HepG2 (cell line): ENCODE data around the gene TALDO1. TPM values are rescaled to one million over a fixed set of nuclear protein-coding genes. Genes with fewer than 3 reads are reported as not detected.

Source experiments
- ARHGAP35 ChIP-seq: sonication (generic); formaldehyde crosslinking; IDR thresholded peaks from 2 replicates; pipeline ENCODE4 v1.9.0; 2022; ENCODE audit warnings: mild to moderate bottlenecking, inconsistent platforms, moderate library complexity, missing genetic modification reagents, borderline replicate concordance
- GTF3A ChIP-seq: sonication (generic); formaldehyde crosslinking; conservative IDR thresholded peaks from 2 replicates; pipeline ENCODE4 v1.4.0; 2020; ENCODE audit warnings: mild to moderate bottlenecking, missing genetic modification reagents
- HES4 ChIP-seq: sonication (generic); formaldehyde crosslinking; IDR thresholded peaks from 2 replicates; pipeline ENCODE4 v1.9.0; 2021; ENCODE audit warnings: mild to moderate bottlenecking, missing genetic modification reagents, borderline replicate concordance
- HNF1B ChIP-seq: sonication (generic); formaldehyde crosslinking; IDR thresholded peaks from 2 replicates; pipeline ENCODE4 v1.5.1; 2020; ENCODE audit warnings: mild to moderate bottlenecking, moderate library complexity, missing genetic modification reagents
- HOXD1 ChIP-seq: sonication (generic); formaldehyde crosslinking; IDR thresholded peaks from 2 replicates; pipeline ENCODE4 v1.5.0; 2020; ENCODE audit warnings: missing genetic modification reagents
- ISX ChIP-seq: sonication (generic); formaldehyde crosslinking; conservative IDR thresholded peaks from 2 replicates; pipeline ENCODE4 v1.5.0; 2020; ENCODE audit warnings: missing genetic modification reagents
- MAFF ChIP-seq: IDR thresholded peaks from 2 replicates; pipeline ENCODE4 v1.6.1; 2011; ENCODE audit warnings: low read depth, low read length, improper control_type of control experiment
- SAP130 ChIP-seq: IDR thresholded peaks from 2 replicates; pipeline ENCODE4 v1.6.1; 2016; ENCODE audit warnings: low read depth
- THAP7 ChIP-seq: sonication (generic); formaldehyde crosslinking; IDR thresholded peaks from 2 replicates; pipeline ENCODE4 v1.8.1; 2023; ENCODE audit warnings: mild to moderate bottlenecking, missing genetic modification reagents
- YEATS4 ChIP-seq: sonication (generic); formaldehyde crosslinking; IDR thresholded peaks from 2 replicates; pipeline ENCODE4 v1.4.0; 2020; ENCODE audit warnings: missing genetic modification reagents, borderline replicate concordance
- ZBTB46 ChIP-seq: sonication (generic); formaldehyde crosslinking; IDR thresholded peaks from 2 replicates; pipeline ENCODE4 v1.4.0; 2020; ENCODE audit warnings: mild to moderate bottlenecking, missing genetic modification reagents, borderline replicate concordance
- ZNF230 ChIP-seq: sonication (generic); formaldehyde crosslinking; IDR thresholded peaks from 2 replicates; pipeline ENCODE4 v1.4.0; 2020; ENCODE audit warnings: mild to moderate bottlenecking, missing genetic modification reagents
- ZNF251 ChIP-seq: sonication (generic); formaldehyde crosslinking; IDR thresholded peaks from 2 replicates; pipeline ENCODE4 v1.9.0; 2021; ENCODE audit warnings: mild to moderate bottlenecking, missing genetic modification reagents
- ZNF615 ChIP-seq: sonication (generic); formaldehyde crosslinking; IDR thresholded peaks from 2 replicates; pipeline ENCODE4 v1.5.0; 2020; ENCODE audit warnings: mild to moderate bottlenecking, missing genetic modification reagents, borderline replicate concordance
- ZNF691 ChIP-seq: sonication (generic); formaldehyde crosslinking; IDR thresholded peaks from 2 replicates; pipeline ENCODE4 v1.4.0; 2020; ENCODE audit warnings: missing genetic modification reagents, low read depth, mild to moderate bottlenecking, borderline replicate concordance
- polyA plus RNA-seq, 8 experiments: library from polyadenylated mRNA; depleted of rRNA in 3 of 8; stranded (reverse) in 7 of 8; unstranded in 1 of 8; fragments of >200 nt; fragmentation: Illumina TruSeq in 4 of 8; extraction: Trizol in 4 of 8; gene quantifications; 2 replicates each; pipeline versions ENCODE4 v1.2.1 to v1.2.3, GENCODE V29; 2011 to 2016; ENCODE audit warnings: low read depth in 4 of 8, missing spikeins in 1 of 8, mixed read lengths in 1 of 8; ENCODE audit not compliant: insufficient read depth in 1 of 8
- total RNA-seq, 5 experiments: library from RNA; depleted of rRNA; stranded (reverse); fragments of >200 nt; fragmentation: Illumina TruSeq; extraction: Trizol; gene quantifications; 2 replicates each; pipeline ENCODE4 v1.2.3, GENCODE V29; 2016; ENCODE audit warnings: low read depth in 1 of 5

Gene TALDO1
- total and polyA plus RNA-seq, 2 of the 13 experiments (the other 11 are each of a cell fraction or from before 2014, with no cell fraction given): 107 to 240 TPM

- TF ChIP-seq THAP7 (CRISPR knock-in tag): peak; percentile 12; the same call in 1 of the 2 replicates
- 0 out of 2 replicates have a peak, but pooled peaks have one; percentile 22 for TF ChIP-seq ARHGAP35
- TF ChIP-seq ZNF691: peak; percentile 70; the same call in 1 of the 2 replicates
- 0 out of 2 replicates have a peak, but pooled peaks have one; percentile 27 for TF ChIP-seq ZNF251 (CRISPR knock-in tag)
- TF ChIP-seq SAP130 (CRISPR knock-in tag): peak; percentile 33; the same call in 1 of the 2 replicates
- peak; percentile 66; the same call in 1 of the 2 replicates for TF ChIP-seq YEATS4
- TF ChIP-seq ISX (CRISPR knock-in tag): 0 out of 2 replicates have a peak, but pooled peaks have one; percentile 43
- no peak for TF ChIP-seq ZNF615 (CRISPR knock-in tag)
- TF ChIP-seq HNF1B (CRISPR knock-in tag): no peak
- 0 out of 2 replicates have a peak, but pooled peaks have one; percentile 59 for TF ChIP-seq HES4
- 0 out of 2 replicates have a peak, but pooled peaks have one; percentile 13 for TF ChIP-seq HOXD1 (CRISPR knock-in tag)
- 0 out of 2 replicates have a peak, but pooled peaks have one; percentile 26 for TF ChIP-seq ZBTB46 (CRISPR knock-in tag)
- 0 out of 2 replicates have a peak, but pooled peaks have one; percentile 27 for TF ChIP-seq GTF3A (CRISPR knock-in tag)
- TF ChIP-seq MAFF: peak; percentile 91
- TF ChIP-seq ZNF230 (CRISPR knock-in tag): 0 out of 2 replicates have a peak, but pooled peaks have one; percentile 77
Observed at GRCh38 chr11:746289-747157, 741 bp upstream of the TALDO1 start (continued).
